IMR-90 (cell line): ENCODE data around the gene FYB2.
A peak's percentile ranks its signal among the peaks of the same experiment; 100 is the strongest.

Experiments
- BHLHE40 ChIP-seq: fragments of 150-350 bp; IDR thresholded peaks from 2 replicates; pipeline ENCODE4 v1.6.1; 2016; ENCODE audit warnings: mild to moderate bottlenecking, low read depth, low read length
- CEBPB ChIP-seq: IDR thresholded peaks from 2 replicates; pipeline ENCODE4 v1.6.1; 2012; ENCODE audit warnings: low read depth, low read length, improper control_type of control experiment
- FOS ChIP-seq: fragments of 150-350 bp; IDR thresholded peaks from 2 replicates; pipeline ENCODE4 v1.6.1; 2016; ENCODE audit warnings: low read depth, low read length
- MAZ ChIP-seq: IDR thresholded peaks from 2 replicates; pipeline ENCODE4 v1.6.1; 2012; ENCODE audit warnings: low read depth, mild to moderate bottlenecking, low read length, improper control_type of control experiment, moderate library complexity, borderline replicate concordance
- POLR2A ChIP-seq: IDR thresholded peaks from 2 replicates; pipeline ENCODE4 v1.6.1; 2012; ENCODE audit warnings: mild to moderate bottlenecking, low read depth, low read length
- RAD21 ChIP-seq: IDR thresholded peaks from 2 replicates; pipeline ENCODE4 v1.6.1; 2012; ENCODE audit warnings: low read length, improper control_type of control experiment
- TF ChIP-seq, protein P1 (sequence below): conservative IDR thresholded peaks from 2 replicates; pipeline ENCODE4 v1.5.1; 2012; ENCODE audit warnings: mild to moderate bottlenecking, low read depth, low read length, improper control_type of control experiment
- TF ChIP-seq, protein P2 (sequence below): fragments of 150-350 bp; IDR thresholded peaks from 2 replicates; pipeline ENCODE4 v1.6.1; 2017; ENCODE audit warnings: mild to moderate bottlenecking, antibody characterized with exemption, low read length, low read depth

DNA sequence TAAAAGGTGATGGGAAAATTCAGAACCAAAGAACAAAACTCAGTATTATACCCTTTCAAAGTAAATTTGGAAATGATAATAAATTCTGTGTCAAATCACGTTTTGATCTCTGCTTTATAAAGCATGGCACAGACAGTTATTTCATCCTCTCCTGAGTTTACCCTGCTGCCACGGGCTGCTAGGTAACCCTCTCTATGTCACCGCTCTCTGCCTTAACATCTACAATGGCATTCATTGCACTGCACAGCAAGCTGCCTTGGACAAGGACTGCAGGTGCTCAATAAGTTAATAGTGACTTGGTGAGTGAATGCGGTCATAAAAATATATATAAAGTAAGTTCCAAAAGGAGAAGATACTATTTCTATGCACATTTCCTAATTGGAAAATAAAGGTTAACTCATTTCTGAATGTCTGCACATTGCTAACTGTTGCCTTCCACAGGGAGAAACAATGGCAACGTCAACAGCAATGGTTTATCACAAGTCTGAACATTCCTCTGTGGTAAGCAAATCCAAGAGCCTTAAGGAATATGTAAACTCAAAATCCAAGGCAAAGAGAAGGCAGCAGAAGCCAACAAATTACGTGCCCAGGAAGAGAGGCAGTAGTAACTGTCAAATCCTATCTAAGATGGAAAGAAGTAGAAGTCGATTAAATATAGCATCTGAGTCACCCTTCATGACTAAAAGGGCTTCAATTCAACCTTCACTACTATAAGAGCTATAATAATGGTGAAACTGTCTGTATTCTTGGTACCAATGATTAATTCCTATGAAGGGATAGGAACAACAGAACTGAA lies 19.4 kb downstream of the FYB2 start:
- TF ChIP-seq MAZ (no peak), POLR2A (no peak), RAD21 (no peak), FOS (peak; percentile 28; the same call in 1 of the 2 replicates), BHLHE40 (no peak), CEBPB (no peak)
- TF ChIP-seq, protein P1, sequence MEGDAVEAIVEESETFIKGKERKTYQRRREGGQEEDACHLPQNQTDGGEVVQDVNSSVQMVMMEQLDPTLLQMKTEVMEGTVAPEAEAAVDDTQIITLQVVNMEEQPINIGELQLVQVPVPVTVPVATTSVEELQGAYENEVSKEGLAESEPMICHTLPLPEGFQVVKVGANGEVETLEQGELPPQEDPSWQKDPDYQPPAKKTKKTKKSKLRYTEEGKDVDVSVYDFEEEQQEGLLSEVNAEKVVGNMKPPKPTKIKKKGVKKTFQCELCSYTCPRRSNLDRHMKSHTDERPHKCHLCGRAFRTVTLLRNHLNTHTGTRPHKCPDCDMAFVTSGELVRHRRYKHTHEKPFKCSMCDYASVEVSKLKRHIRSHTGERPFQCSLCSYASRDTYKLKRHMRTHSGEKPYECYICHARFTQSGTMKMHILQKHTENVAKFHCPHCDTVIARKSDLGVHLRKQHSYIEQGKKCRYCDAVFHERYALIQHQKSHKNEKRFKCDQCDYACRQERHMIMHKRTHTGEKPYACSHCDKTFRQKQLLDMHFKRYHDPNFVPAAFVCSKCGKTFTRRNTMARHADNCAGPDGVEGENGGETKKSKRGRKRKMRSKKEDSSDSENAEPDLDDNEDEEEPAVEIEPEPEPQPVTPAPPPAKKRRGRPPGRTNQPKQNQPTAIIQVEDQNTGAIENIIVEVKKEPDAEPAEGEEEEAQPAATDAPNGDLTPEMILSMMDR = no peak
- TF ChIP-seq, protein P2, sequence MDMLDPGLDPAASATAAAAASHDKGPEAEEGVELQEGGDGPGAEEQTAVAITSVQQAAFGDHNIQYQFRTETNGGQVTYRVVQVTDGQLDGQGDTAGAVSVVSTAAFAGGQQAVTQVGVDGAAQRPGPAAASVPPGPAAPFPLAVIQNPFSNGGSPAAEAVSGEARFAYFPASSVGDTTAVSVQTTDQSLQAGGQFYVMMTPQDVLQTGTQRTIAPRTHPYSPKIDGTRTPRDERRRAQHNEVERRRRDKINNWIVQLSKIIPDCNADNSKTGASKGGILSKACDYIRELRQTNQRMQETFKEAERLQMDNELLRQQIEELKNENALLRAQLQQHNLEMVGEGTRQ = no peak
